Natural killer cell treated with Interleukin-12 subunit alpha and Interleukin-12 subunit beta and Interleukin-15 and Interleukin-18, amount 100 ng/mL, for 72 hours (primary cell): ENCODE measurements around the gene CRACDL. TPM values are rescaled to one million over a fixed set of nuclear protein-coding genes. Genes with fewer than 3 reads are reported as not detected.

Experiments
- ATAC-seq, 2 donors: fragments of 150-1000 bp; cut with Tn5 transposase in 1 of 2; sonication (Bioruptor Pico), chemical (Tn5 transposase) in 1 of 2; 2 replicates each; pipeline ENCODE4 v1.10.0; 2021
- DNase-seq: peaks from one replicate; pipeline ENCODE4 v3.0.0; 2022; ENCODE audit warnings: low spot score
- H3K27ac Mint-ChIP-seq, 2 donors: 1 replicate in 1 of 2; 2 replicates in 1 of 2; pipeline ENCODE4 v1.8.0; 2022; ENCODE audit warnings: mixed read lengths in 2 of 2, mild to moderate bottlenecking in 1 of 2, moderate library complexity in 1 of 2
- H3K27me3 Mint-ChIP-seq, 2 donors: 1 replicate in 1 of 2; 2 replicates in 1 of 2; pipeline ENCODE4 v1.8.0; 2022; ENCODE audit warnings: mixed read lengths in 2 of 2
- H3K36me3 Mint-ChIP-seq: one replicate; pipeline ENCODE4 v1.8.0; 2022; ENCODE audit warnings: mixed read lengths
- H3K4me1 Mint-ChIP-seq, 2 donors: 1 replicate in 1 of 2; 2 replicates in 1 of 2; pipeline ENCODE4 v1.8.0; 2022; ENCODE audit warnings: low read depth in 2 of 2, mixed read lengths in 2 of 2, mild to moderate bottlenecking in 1 of 2
- H3K4me3 Mint-ChIP-seq: one replicate; pipeline ENCODE4 v1.8.0; 2022; ENCODE audit warnings: mixed read lengths
- H3K9me3 Mint-ChIP-seq: 2 replicates; pipeline ENCODE4 v1.8.0; 2022; ENCODE audit warnings: mixed read lengths
- total RNA-seq, 2 donors: library from RNA; stranded (reverse); gene quantifications; one replicate each; pipeline ENCODE4 v1.2.3, GENCODE V29; 2022

Gene CRACDL
- total RNA-seq, 2 donors from 2014 or later = 0.22 TPM; not detected in 1

DNA sequence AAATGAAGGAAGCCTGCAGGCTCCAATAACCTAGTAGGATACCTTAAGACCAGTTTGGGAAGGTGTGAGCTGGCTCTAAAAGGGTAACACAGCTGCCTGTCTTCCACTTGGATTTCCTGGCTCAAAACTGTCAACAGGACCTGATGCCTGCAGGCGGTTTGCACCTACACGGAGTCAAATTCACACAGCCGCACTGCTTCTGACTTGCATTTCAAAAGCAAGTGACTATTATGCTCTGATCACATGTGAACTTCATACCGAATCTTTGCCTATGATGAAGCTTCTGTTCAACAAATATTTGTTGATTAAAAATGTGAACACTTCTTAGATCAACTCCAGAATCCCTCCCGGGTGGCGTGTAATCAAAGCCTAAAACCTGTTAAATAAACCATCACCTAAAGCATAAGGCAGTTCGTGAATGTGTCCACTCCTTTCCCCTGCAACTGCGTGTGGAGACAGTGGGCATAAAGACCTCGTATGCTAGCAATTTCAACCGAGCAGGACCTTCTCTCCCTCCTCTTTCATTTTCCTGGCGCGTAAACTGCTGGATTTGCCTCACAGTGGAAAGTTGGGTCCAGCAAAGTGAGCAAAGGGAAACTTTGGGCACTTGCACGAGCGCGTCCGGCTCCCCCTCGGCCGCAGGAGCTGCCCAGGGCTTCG lies 784 bp downstream of the CRACDL start:
- Mint-ChIP-seq H3K4me1 (peaks cover 3 to 4% of the 10 kb centered on the region in 2 donors), H3K36me3 (no peaks in the 10 kb centered on the region), H3K27me3 (peaks cover 51 to 61% of the 10 kb centered on the region in 2 donors), H3K4me3 (peak overlapping the region; percentile 59), H3K9me3 (no peaks in the 10 kb centered on the region), H3K27ac (no peak overlapping the region)
- DNase-seq = no peak
- no peak for ATAC-seq

DNA sequence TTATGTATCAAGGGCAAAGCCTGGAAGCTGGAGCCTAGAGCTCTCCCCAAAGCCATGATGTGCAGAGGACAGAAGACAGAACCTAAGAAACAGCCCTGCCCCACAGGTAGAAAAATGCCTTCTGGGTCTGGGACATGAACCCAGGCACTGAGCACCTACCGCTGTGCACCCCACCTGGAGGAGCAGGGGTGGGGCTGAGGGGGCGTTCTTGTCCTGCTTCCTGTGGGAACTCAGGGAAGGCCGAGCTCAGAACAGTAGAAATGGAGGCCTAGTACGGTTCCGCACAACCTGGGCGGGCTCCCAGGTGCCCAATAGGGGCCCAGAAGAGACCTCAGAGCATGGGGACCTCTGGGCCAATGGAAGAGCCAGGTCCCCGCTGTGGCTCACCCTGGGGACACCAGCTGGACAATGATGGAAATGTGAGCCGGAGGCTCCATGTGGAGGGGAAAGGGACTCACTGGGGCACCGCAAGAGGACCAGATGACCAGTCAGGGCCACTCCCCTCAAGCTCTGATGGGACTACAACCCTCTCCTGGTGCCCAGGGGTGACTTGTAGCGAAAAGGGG lies 3.2 kb downstream of the CRACDL start:
- peaks cover 38 to 40% of the 10 kb centered on the region in 2 donors for H3K27me3 Mint-ChIP-seq
- no peak overlapping the region for H3K27ac Mint-ChIP-seq
- ATAC-seq (no peak), DNase-seq (no peak)
- H3K9me3 Mint-ChIP-seq = no peaks in the 10 kb centered on the region
- H3K36me3 Mint-ChIP-seq = no peaks in the 10 kb centered on the region
- peaks cover 3 to 4% of the 10 kb centered on the region in 2 donors for H3K4me1 Mint-ChIP-seq
- H3K4me3 Mint-ChIP-seq = no peak overlapping the region

DNA sequence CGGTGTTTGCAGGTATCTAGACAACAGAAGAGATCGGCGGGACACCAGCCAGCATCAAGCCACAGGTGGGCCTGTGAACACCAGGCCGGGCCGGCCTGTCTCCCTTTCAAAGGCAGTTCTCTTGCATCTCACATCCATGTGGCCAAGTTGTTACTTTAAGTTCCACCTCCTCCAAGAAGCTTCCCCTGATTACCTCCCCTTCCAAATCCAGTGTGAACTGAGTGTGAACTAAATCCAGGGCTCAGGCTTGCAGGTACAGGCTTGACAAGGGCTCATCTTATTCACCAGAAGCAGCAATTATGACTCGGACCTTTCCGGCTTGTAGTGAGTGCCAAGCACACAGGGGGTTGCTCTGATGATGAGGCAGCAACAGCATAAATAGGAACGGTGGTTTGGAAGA lies 3.9 kb downstream of the CRACDL start:
- ATAC-seq (no peak), DNase-seq (no peak)
- Mint-ChIP-seq H3K27me3 (peaks cover 33 to 36% of the 10 kb centered on the region in 2 donors), H3K36me3 (no peaks in the 10 kb centered on the region), H3K27ac (no peak overlapping the region), H3K4me3 (no peak overlapping the region), H3K9me3 (no peaks in the 10 kb centered on the region), H3K4me1 (peaks cover 3 to 4% of the 10 kb centered on the region in 2 donors)

DNA sequence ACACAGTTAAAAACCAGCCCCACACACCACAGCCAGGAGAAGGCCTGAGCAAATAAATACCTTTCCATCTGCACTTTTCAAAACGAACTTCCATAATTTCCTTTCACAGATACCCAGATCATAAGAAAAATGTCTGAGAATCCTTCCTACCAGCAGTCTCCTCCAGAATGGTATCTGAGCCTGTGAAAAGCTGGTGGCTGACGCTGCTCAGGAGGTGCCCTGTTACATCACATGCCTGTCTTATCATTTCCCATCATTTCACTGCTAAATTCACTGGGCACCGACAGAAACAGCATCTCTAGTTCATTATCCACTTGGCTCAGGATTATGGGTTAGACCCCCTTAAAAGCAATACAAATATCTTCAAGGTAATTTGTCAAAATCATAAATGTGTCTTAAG lies 4.4 kb downstream of the CRACDL start:
- H3K9me3 Mint-ChIP-seq = no peaks in the 10 kb centered on the region
- no peak overlapping the region for H3K27ac Mint-ChIP-seq
- H3K4me3 Mint-ChIP-seq = no peak overlapping the region
- no peak for ATAC-seq
- DNase-seq = no peak
- H3K27me3 Mint-ChIP-seq = peaks cover 33 to 36% of the 10 kb centered on the region in 2 donors
- no peaks in the 10 kb centered on the region for H3K36me3 Mint-ChIP-seq
- peaks cover 3 to 4% of the 10 kb centered on the region in 2 donors for H3K4me1 Mint-ChIP-seq

DNA sequence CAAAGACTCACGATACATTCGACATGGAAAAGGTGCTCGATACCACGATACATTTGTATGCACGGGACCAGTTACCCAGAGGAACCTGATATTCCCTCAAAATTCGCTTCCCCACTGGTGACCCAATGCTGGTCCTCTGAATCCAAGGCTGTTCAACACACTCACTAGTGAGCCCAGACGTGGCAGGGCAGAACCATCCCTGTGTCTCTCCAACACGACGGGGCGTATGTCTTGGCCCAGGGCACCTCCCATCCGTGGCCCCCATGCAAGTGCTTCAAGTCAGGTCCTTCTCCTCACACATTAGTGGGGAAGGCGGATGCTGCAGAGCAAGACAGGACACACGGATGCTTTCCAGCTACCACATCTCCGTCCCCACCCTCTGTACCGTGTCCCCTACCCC lies 6.1 kb downstream of the CRACDL start:
- Mint-ChIP-seq H3K27ac (no peak overlapping the region), H3K27me3 (peaks cover 26 to 31% of the 10 kb centered on the region in 2 donors), H3K4me1 (no peaks in the 10 kb centered on the region), H3K36me3 (no peaks in the 10 kb centered on the region), H3K4me3 (no peak overlapping the region), H3K9me3 (no peaks in the 10 kb centered on the region)
- ATAC-seq (no peak), DNase-seq (no peak)

DNA sequence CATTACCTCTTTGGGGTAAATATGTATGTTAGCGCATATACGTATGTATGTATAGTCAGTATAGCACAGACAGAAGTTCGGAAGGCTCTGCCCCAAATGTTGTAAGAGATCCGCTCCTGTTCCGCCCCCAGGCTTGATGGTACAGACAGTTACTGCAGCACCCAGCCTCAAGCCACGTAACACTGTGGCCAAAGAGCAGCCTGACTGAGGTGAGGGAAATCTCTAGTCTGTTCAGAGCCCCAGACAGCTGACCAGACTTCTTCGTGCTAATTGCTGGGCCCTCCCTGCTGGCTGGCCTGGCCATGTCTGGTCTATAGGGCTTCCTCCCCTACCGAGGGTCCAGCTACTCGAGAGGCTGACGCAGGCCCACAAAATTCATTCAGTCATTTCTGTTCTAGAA lies 7.8 kb downstream of the CRACDL start:
- ATAC-seq = no peak
- DNase-seq = no peak
- Mint-ChIP-seq H3K9me3 (no peaks in the 10 kb centered on the region), H3K36me3 (no peaks in the 10 kb centered on the region), H3K4me1 (no peaks in the 10 kb centered on the region), H3K4me3 (no peak overlapping the region), H3K27me3 (peaks cover 11 to 18% of the 10 kb centered on the region in 2 donors), H3K27ac (no peak overlapping the region)

DNA sequence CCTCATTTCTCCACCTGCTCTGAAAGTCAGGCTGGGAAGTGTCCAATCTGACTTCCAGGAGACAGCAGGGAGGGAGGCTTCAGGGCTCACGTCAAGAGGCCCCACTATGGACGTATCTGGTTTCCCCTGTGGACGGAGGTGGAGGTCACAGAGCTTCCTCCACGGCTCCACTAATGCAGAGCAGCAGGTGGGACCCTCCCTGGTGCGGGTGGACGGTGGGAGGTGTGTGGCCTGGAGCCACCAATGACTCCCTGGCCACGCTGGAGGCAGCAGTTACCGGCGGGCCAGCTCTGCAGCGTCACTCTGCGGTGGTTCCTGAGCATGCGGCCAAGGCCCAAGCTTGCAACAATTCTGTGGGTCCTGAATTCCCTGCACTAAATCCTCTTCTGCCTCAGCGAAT lies 9.0 kb downstream of the CRACDL start:
- H3K4me1 Mint-ChIP-seq = no peaks in the 10 kb centered on the region
- ATAC-seq (no peak), DNase-seq (no peak)
- H3K27ac Mint-ChIP-seq = no peak overlapping the region
- H3K36me3 Mint-ChIP-seq = no peaks in the 10 kb centered on the region
- H3K4me3 Mint-ChIP-seq = no peak overlapping the region
- H3K27me3 Mint-ChIP-seq = peaks cover 0 to 17% of the 10 kb centered on the region in 2 donors
- H3K9me3 Mint-ChIP-seq = no peaks in the 10 kb centered on the region

DNA sequence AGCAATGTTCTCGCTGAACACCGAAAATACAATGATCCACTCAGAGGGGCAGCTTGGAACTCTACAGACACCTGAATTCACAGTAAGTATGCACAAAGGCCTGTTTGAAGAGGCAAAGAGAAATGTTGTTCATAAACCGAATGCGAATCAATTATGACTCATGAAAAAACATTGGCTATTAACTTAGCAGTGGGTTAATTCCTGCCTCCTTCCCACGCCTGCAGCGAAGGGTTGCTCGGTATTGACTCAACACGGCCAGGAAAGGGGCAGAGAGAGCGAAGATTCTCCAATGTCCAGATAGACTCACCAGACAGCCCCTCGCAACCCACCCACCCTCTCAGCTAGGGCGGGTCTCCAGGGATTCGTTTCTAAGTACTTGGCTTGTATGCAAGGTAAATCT lies 9.4 kb downstream of the CRACDL start:
- DNase-seq = no peak
- no peaks in the 10 kb centered on the region for H3K9me3 Mint-ChIP-seq
- no peaks in the 10 kb centered on the region for H3K4me1 Mint-ChIP-seq
- H3K36me3 Mint-ChIP-seq = no peaks in the 10 kb centered on the region
- peaks cover 0 to 13% of the 10 kb centered on the region in 2 donors for H3K27me3 Mint-ChIP-seq
- no peak overlapping the region for H3K27ac Mint-ChIP-seq
- no peak for ATAC-seq
- H3K4me3 Mint-ChIP-seq = no peak overlapping the region

DNA sequence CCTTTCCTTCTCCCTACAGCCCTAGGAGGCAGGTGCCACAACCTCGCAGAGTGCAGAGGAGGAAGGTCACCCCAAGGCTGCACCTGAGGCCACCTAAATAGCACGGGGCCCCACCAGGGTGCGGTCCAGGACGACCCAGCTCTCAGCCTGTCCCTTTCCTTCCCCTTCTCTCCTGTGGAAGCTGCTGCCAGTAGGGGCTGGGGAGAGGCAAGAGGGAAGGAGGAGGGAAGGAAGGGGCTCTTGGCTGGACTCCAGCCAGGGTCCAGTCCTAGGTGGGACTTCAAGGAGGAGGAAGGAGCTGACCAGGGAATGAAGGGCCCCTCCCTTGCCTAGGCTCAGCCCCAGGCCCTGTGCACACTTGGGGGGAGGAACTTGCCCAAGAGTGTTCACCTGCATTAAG lies 11.1 kb downstream of the CRACDL start:
- no peaks in the 10 kb centered on the region for H3K36me3 Mint-ChIP-seq
- H3K27ac Mint-ChIP-seq = no peak overlapping the region
- no peak for DNase-seq
- peak in 1 of 2 donors; percentile 25 for ATAC-seq
- no peak overlapping the region for H3K4me3 Mint-ChIP-seq
- peaks cover 8 to 17% of the 10 kb centered on the region in 2 donors for H3K27me3 Mint-ChIP-seq
- no peaks in the 10 kb centered on the region for H3K9me3 Mint-ChIP-seq
- no peaks in the 10 kb centered on the region for H3K4me1 Mint-ChIP-seq

DNA sequence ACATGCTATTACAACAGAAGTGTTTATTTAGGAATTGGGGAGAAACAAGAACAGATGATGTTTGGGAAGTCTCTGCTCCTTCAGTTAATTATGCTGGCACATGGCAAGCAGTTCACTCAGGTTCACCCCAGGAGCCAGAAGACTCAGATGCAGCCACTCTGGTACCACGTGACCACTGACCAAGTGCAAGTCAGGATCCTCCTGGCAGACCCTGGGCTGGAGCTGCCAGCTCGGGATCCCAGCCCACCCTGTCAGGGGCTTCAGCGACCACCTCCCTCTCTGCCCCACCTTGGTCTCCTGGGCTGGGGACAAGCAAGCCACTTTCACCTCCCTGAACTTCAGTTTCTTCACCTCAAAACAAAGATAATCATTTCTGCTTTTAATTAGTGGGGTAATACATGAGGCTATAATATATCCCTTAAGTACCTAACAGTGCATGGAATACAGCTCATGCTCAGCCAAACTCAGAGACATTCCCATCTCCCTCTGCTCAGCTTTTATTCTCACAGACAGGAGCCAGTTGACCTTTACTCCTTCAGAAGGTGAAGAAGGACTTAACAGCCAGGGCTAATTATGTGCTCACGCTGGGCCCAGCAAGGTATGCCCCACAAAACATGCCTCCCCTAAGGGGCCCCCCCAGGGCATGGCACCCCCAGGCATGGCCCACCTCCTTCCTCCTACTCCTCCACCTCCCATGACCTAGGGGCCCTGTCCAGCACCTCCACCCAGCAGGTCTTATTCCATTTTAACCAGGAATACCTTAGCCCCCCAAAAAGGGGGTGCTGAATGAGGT lies 11.8 kb downstream of the CRACDL start:
- Mint-ChIP-seq H3K27ac (no peak overlapping the region), H3K4me3 (no peak overlapping the region), H3K27me3 (peaks cover 8 to 17% of the 10 kb centered on the region in 2 donors), H3K4me1 (no peaks in the 10 kb centered on the region), H3K9me3 (no peaks in the 10 kb centered on the region), H3K36me3 (no peaks in the 10 kb centered on the region)
- ATAC-seq (no peak), DNase-seq (no peak)

DNA sequence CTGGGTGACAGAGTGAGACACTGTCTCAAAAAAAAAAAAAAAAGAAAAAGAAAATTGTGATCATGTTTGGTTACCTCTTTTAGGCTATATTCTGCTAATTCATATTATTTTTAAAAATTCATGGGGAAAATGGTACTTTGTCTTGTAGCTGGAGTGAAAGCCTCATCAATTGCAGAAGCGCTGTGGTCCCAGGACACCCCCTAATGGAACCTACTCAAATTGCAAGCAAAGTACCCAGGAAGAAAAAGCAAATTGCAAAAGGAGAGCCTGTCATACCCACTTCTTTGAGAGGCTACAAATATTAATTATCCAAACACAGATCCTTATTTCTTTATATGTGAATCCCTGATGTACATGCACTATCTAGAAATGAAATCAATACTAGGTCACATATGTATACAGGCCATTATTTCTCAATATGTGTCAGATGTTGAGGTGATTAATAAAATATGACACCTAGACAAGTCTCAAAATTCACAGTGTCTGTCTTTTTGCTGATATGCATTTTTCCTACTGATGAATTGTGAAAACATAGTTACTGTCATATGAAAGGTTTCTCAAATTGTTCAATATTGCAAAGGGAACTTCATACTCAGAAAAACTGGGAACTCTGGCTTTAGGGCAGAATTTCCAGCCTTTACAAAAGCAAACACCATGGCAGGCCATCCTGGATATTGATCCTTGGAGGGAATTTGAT lies 12.6 kb downstream of the CRACDL start:
- Mint-ChIP-seq H3K4me1 (no peaks in the 10 kb centered on the region), H3K27me3 (peaks cover 16 to 19% of the 10 kb centered on the region in 2 donors), H3K9me3 (no peaks in the 10 kb centered on the region), H3K4me3 (no peak overlapping the region), H3K27ac (no peak overlapping the region), H3K36me3 (no peaks in the 10 kb centered on the region)
- no peak for ATAC-seq
- DNase-seq = no peak

DNA sequence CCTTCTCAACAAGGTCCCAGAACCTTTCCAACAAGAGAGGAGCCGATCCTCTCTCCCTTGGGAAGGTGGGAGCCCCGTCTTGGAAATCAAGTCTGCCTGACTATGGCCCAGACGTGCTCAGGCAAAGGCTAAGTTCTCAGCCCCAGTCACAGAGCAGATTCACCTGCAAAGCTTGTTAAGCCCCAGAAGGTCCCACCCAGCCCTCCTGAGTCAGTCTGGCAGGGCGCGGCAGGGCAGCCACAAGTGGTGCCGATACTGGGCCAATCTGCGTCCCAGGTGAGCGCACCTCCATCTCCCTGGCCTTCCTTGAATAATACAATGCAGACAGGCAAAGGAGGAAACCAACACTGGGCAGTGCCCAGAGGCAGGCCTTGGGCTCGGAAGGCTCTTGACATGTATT lies 15.0 kb downstream of the CRACDL start:
- ATAC-seq = peak in 1 of 2 donors; percentile 12
- no peaks in the 10 kb centered on the region for H3K4me1 Mint-ChIP-seq
- DNase-seq = no peak
- no peak overlapping the region for H3K27ac Mint-ChIP-seq
- peaks cover 19 to 26% of the 10 kb centered on the region in 2 donors for H3K27me3 Mint-ChIP-seq
- H3K36me3 Mint-ChIP-seq = no peaks in the 10 kb centered on the region
- no peaks in the 10 kb centered on the region for H3K9me3 Mint-ChIP-seq
- no peak overlapping the region for H3K4me3 Mint-ChIP-seq

DNA sequence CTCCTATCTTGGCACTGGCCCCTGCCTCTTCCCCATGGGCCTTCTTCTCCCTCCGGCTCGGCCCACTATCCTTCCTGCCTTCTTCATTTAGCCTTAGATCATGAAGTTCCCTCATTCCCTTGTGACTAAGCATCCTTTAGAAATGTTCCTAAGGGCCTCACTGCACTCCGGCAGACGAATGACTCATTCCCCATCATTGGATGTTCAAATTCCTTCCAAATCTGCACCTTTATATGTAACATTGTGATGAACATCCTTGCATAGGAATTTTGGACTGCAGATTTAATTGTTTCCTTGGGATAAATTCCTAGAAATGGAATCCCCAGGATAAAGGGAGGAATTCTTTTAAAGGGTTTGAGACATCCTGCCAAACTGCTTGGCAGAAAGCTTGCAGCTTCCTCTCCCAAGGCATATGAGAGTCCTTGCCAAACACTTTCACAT lies 19.0 kb downstream of the CRACDL start:
- no peak for ATAC-seq
- H3K27ac Mint-ChIP-seq = no peak overlapping the region
- no peak overlapping the region for H3K4me3 Mint-ChIP-seq
- H3K4me1 Mint-ChIP-seq = peaks cover 0 to under 1% of the 10 kb centered on the region in 2 donors
- no peaks in the 10 kb centered on the region for H3K36me3 Mint-ChIP-seq
- no peaks in the 10 kb centered on the region for H3K9me3 Mint-ChIP-seq
- no peak for DNase-seq
- peaks cover 31 to 35% of the 10 kb centered on the region in 2 donors for H3K27me3 Mint-ChIP-seq
